8988T (cell line): ENCODE data around the gene NOD1.

Experiments used
- DNase-seq: peaks from one replicate; pipeline ENCODE4 v3.0.0; 2011

NOD1 gene

DNA sequence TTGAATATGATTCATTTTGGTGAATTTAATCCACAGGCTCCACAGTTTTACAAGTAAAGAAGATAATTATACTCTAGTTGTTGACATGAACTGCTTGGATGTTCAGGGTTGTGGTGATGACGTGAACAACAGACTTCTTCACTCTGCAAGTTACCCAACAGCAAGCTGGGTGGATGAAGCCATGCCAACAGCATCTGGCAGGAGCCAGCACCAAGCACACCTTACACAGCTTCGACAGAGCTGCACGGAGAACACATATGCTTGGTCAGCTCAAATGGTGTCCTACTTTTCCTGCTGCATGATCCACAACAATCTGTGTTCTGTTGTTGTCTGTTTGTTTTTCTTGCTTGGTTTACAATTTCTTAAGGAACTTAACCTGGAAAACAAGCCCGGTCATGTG lies 9.8 kb downstream of the NOD1 start:
- DNase-seq = no peak

DNA sequence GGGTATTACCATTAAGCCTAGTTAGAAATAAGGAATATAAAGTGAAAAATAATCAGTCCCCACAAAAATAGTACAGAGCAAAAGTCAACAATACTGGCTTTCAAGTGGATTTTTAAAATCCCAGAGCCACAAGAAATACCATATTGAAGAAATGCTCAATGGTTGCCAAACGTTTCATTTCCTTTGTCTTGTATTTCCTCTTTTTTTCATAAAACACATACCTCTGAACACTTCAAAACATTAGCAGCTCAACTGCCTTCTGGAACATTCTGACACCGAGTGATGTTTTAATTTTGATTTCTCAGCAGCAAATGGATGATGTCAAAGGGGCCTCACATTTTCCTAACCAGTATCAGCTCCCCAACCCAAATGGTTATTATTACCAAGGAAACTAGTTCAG lies 10.5 kb downstream of the NOD1 start:
- DNase-seq = no peak

DNA sequence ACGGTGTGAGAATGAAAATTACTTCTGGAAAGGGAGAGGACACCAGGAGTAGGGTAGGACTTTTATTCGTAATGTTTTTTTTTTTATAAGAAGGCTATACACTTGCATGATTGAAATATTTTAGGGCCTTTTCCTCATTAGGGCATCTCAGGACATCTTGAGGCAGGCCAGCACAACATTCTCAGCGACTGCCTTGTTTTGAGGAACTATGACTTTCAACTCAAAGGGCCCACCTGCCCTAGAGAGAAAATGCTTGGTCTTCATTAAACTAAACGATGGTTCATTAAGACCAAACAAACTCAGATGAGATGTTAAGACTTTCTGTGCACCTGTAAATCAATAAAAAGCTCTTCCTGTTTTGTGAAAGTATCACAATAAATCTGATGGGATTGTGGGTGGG lies 11.3 kb downstream of the NOD1 start:
- DNase-seq = no peak

DNA sequence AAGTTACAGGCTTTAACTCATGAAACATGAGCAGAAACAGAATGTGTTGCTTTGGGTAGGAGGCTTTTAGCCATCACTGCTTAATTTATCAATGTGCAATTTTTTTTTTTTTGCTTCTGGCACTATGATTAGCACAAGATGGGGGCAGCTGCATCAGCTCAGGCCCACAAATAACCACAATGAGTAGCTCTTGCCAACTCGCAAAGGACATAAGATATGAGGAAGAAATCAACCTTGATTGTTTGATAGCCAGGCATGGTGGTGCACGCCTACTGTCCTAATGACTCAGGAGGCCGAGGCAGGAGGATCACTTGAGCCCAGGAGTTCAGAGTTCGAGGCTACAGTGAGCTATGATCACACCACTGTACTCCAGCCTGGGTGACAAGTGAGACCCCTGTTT lies 12.3 kb downstream of the NOD1 start:
- no peak for DNase-seq

DNA sequence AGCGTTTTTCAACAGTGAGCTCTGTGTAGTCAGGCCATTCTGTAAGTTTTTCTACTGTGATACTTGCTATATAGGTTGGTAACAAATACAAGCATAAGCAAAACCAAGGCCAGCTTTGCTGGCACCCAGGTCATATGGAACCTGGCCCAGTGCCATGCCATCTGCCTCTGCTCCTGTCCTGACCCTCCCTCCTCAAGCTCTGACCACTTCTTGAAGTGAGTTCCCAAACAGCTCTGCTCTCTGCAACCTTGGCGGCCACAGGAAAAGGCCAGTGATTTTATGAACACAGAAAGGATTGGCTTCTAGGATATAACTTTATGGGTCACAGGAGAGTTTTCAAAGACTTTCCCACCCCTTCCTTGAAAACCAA lies 12.8 kb downstream of the NOD1 start:
- DNase-seq = no peak

DNA sequence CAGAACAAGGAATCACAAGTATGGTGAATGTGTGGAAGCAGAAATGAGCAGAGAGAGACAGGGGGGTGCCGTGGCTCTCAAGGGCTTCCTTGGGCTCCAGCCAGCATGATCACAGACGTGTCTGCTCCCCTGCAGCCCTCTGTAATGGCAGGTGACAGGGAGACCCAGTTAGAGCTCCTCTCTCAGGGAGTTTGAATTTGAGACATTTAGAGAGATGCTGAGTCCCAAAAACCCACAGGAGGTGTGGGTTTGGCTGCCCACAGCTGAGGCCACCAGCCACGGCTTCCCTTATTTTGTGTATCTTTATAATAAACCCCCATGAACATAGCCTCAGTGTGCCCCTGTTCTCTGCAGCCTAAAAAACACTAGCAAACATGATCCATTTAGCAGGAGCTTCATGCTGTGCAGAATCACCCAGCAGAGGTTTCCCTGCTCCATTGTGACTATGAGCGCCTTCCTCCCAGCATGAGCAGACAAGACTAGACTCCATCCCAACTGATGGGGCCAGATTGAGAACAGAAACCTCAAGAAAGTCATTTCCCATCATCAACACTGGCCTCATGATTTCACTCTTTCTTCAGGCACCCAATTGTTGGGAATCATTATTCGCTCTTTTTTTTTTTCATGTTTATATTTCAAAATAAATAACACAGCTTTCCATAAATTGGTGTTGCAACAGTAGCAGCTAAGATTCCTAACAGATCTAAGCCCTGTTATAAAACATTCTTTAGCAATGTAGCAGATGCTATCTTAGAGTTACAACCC lies 13.4 kb downstream of the NOD1 start:
- DNase-seq = no peak

DNA sequence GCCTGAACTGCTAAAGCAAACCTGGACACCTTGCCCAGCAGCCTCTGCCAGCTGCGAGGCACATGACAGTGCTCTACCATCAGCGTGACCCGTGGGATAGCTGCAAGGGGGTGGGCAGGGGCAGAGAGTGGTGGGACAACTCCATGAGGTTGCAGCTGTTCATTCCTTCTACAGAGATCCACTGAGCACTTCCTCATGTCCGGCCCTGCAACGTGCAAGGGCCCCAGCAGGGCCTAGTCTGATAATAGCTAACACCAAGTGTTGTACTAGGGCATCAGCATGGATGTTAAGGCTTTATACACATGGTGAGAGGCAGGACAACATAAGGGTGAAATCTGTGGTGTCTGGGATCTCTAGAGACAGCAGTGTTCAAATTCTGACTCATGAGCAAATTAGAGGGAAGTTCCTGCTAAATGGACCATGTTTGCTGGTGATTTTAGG lies 14.3 kb downstream of the NOD1 start:
- no peak for DNase-seq

DNA sequence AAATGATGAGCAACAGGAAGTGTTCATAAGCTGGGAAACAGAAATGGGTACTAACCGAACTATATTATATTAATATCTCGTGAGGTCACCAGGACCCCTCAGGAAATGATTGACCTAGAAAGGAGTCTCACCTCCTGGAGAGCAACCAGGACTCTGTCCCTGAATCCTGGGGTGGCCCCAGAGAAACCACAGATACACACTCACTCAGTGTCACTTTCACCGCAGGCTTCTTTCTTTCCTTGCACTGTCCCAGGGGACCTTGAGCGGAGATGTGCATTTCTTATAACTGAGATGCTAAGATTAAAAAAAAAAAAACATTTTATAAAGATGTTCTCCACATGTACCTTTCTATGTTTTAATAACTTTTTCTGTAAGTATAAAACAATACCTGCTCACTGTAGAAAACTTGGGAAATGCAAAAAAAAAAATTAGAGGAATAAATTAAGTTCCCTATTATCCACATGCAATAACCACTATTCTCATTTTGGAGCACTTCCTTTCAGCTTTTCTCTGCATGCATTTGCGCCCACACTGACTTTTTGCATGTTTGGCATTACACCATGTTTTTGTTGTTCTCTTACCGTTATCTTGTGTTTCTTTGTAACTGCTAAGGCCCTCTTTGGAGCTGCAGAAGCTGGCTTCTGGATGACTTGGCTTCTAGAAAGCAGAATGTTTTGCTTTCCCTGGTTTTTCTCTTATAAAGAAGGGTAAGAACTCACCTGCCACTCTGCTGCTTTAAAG lies 15.0 kb downstream of the NOD1 start:
- no peak for DNase-seq

DNA sequence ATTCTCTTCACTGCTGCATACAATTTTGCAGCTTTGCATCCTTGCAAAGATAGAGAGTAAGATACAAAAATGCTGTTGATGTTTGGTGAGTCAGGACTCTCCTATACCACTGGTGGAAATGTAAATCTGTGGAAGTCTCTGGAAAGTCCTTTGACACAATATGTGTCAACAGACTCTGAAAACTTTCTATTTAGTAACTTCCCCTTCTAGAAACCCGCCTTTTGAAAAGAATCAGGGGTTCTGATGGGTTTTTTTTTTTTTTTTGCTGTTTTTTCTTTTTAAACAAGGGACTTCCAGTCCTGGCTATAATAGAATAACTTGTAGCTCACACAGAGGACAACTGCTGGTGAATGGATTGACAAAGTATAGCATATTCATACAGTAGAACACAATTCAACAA lies 16.4 kb downstream of the NOD1 start:
- DNase-seq = no peak

DNA sequence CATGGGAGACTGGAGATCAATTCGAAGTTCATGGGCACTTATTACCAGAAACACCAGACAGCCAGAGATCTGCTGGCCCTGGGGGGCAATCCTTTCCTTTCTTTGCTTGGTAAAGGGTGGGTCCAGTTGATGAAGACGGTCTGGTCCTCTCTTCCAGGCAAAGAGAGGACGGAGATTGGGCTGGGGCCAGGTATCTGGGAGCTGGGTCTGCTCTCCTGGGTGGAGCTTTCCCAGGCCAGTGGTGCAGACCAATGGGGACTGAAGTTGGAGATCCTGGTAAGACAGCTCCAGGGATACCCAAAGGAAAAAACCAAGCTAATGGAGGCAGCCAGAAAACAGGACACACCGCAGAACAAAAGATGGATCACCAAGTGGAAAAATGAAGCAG lies 18.3 kb downstream of the NOD1 start:
- no peak for DNase-seq

DNA sequence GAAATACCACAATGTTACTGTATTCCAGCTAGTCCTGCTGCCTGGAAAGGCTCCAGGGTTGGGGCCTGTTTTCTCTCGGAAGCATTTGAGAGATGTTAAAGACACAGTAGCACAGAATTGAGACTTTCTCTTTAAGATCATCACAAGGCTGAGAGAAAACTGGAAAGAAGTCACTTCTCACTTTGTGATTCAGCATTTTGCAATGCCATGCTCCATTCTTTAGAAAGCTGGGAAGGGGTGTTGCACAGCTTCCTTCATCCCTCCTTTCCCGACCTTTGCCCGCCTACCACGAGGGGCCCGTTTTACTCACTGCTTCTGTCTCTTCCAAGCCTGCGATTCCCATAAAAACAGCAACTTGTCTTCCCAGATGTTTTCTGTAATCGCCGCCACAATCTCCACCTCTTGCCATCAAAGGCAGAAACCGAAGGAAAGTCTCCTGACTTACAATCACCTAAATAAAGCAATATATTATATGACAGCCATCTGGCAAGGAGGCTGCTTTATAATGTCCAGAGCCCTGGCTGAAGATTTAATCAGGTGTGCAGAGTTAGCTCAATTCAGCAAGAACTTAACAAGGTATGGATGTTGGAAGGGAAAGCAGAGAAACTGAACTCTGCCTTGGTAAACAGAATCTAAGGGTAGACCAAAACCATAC lies 18.9 kb downstream of the NOD1 start:
- peak; percentile 21 for DNase-seq

DNA sequence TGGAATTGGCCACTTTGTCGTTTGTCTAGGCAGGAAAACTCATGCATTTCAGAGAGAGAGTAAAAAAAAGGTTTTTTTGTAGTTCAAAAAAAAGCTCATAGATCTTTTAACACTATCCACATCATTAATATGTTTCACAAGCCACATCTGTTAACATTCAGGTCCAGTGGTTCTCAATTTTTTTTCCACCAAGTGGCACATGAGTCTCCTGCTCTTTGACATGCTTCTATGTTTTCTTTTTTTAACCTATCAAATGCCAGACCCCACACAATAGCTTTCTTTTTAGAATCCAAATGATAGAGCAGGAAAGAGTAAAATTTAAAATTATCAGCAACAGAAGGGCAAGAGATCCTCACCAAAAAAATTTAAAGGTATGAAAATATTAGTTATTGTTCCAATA lies 20.3 kb downstream of the NOD1 start:
- no peak for DNase-seq

DNA sequence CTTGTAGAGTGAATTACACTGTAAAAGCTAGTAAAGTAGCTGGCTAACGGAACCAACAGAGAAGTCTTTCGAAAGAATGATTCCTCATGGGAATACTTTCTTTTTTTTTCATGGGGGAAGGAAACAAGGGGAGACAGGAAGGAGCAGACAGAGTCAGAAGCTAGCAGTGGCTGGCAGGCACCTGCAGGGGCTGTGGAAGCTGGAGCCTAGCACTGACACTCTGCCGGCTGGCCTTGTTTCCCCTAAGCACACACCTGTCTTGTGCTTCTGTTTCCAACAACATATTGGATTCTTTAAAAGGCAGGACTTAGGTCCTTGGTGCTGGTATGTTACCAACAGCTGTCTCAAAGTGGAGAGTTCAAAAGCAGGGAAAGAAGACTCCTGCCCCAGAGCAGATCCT lies 24.7 kb downstream of the NOD1 start:
- no peak for DNase-seq

DNA sequence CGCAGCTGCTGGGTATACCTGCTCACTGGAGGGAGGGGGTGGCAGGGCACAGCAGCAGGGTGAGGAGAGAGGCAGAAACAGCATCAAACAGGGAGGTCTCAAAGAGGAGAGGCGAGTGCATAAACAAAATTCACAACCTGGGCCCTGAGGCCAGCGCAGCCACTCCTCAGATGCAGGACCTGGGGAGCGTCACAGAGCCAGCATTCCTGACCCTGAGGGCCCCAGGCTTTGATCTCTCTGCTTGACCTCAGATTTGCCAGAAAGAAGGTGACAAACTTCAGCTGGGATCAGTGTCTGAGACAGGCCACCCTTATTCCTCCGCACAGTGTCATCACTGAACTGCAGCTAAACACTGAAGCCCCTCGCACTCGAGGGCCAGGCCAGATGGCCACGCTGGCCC lies 25.6 kb downstream of the NOD1 start:
- no peak for DNase-seq

DNA sequence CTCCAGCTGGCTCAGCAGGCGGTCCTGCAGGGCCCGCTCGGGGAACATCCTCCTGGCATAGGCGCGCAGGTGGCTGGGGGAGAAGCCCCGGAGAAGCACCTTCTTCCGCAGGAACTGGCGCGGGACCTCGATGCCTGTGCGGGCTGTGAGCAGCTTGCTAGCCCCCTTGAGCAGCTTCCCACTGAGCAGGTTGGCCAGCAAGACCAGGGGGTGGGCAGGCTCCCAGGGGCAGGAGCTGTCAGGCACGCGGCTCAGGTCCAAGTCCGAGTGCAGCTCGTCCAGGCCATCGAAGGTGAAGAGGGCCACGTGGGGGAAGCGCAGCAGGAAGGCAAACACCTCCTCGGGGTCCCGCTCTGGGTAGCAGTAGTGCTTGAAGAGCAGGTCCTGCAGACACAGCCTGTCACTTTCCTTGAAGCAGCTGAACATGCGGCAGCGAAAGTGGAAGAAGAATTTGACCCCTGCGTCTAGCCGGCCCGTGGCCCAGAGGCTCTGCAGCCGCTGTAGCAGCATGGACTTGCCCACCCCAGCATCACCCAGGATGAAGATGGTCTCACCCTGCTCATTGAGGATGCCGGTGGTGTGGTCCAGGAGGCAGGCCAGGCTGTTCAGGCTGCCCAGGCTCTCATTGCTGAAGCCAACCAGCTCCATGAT lies 26.2 kb downstream of the NOD1 start:
- DNase-seq = no peak

DNA sequence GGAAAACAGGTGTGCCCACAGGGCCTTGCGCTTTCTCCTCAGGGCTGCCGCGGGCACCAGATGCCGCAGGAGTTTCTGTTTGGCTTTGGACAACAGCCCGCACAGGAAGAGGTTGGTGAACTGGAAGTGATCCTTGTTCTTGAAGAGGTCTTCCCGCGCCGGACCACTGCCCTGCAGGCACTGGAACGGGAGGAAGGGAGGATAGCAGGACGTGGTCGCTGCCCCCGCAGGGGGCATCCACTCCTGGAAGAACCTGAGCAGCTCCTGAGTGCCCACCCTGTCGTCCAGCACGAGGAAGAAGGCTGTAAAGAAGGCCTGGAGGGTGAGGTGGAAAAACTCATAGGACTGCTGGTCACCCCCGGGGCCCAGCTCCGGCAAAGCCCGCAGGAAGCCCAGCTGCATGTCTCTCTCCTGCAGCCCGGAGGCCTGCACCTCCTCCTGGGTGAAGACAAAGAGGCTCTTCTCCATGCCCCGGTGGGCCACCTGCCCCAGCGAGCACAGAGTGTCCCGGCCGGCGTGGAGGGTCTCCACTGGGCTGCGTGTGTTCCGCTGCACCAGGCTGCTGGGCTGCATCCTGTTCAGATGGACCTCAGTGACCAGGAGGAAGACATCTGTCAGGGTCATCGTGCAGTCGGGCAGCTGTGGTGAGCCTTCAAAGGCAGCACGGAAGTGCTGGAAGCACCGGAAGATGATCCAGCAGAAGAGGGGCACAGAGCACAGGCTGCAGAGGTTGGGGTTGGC lies 26.9 kb downstream of the NOD1 start:
- DNase-seq = no peak

DNA sequence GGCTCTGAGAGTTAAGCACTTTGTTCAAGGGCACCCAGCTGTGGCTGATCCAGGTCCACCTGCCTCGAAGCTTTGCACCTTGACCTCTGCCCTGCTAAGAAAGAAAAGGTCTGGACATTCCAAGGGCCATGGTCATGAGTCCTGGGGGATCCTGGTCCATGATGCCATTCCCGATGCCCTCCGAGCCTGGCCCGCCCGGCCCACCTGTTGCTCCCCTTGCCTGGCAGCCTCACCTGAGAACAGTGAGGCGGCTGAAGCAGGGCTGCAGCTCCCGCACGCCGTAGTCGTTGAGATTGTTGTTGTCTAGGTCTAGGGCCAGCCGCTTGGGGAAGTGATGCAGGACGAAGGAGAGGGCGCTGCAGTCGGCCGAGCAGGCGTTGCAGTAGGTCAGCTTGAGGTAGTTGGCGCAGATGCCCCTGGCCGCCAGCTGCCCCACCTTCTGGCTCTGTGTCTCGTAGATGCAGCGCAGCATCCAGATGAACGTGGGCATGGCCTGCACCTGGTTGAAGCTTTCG lies 27.5 kb downstream of the NOD1 start:
- DNase-seq = no peak

DNA sequence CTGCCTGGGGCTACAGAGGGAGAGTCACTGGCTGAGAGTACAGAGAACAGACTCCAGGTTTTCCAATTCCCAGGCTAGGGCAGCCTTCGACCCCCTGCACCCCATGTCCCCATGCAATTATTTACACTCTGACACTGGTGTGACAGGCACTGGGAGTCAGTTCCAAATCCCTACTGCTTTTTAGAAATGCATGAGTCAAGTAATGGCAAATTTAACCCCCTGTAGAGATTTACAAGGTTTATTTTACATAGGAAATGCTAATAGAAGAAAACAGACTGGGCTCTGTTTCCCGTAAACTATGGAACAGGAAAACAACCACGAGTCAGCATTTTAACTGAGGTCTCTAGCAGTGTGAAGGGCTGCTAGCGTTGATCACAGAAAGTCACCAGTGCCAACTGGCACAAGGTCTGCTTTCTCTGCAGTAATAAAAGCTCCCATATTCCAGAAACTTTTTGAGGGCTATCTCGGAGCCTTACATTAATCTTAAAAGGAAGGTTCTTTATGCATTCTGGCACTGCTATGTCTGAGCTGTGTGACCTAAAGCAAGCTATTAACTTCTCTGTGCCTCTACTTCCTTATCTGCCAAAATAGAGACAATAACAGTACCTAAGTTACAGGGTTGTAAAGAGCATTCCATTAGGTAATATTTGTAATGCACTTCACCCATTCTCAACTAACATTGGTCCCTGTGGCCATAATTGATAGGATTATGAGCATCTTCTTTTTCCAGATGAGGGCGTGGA lies 28.2 kb downstream of the NOD1 start:
- no peak for DNase-seq

DNA sequence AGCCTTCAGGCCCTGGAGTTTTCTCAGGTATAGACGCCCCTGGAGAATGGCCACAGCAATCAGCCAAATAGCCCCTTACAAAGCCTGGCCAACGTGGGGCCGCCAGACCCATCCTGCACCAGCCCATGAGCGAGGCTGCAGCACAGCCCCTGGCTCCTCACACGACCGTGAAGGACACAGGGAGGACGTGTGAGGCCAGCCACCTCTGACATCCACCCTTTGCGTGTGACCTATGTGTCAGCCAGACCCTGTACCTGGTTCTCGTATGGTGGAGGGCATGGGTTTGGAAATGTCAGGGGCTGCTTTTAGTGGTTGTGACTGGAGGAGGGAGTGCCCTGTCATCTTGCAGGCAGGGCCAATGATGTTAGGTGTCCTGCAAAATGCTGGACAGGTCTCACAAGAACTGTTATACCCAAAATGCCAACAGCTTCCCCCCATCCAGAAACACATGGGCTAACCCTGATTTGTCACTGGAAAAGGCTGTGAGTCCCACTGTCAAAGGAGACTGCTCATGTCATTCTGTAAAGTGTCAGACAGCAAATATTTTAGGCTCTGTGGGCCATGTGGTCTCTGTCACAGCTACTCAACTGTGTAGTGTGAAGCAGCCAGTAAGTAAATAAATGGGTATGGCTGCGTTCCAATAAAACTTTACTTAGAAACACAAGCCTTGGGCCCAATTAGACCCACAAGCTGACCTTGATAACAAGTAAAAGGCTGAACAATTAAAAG lies 30.0 kb downstream of the NOD1 start:
- DNase-seq = no peak

DNA sequence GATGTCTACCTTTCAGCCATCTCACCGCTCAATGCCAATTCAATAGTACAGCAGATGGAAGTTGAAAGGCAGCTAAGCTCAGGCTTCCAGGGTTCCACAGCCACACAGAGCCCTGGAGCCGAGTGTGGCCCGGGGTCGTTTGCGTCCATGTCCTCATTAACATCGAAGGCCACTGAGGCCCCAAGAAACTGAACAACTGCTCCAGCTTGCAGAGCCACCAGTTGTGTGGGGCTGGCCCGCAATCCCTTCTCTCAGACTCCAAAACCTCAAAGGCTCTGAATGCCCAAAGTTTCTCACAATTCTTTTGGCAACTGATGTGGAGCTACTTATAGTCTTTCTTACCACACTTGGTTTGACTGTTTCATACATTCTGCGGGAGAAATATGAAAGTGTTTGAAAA lies 31.1 kb downstream of the NOD1 start:
- DNase-seq = no peak

DNA sequence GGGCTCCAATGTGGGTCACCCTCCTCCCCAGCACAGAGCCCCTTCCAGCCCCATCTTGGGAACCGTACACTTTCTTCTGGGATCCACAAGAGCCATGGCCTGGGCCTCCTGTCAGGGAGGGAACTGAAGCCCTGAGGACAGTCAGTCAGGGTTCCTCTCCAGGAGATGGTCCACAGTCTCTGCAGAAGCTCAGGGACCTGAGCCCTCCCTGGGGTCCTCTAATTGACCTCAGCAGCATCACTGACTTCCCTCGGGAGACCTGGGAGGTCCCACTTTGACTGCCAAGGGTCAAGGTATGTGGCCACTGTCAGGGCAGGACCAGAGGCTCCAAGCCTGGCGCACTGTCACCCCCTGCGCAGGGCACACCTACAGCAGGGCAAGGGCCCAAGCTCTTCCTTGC lies 32.3 kb downstream of the NOD1 start:
- no peak for DNase-seq
